HCT116 (cell line): ENCODE measurements around the gene CUBN. TPM values are rescaled to one million over a fixed set of nuclear protein-coding genes. Genes with fewer than 3 reads are reported as not detected.

Source experiments
- ATAC-seq: fragments of 200-7000 bp; cut with Tn5 transposase; 2 replicates; pipeline ENCODE4 v1.9.1; 2020; ENCODE audit warnings: mild to moderate bottlenecking, moderate library complexity
- BruUV-seq: library from RNA; stranded (reverse); fragments of 400-500 nt; replicated peaks from 2 replicates; lab custom pipeline; 2021; lab: Mats Ljungman, UMichigan
- CTCF ChIA-PET: fragments of 300-600 bp; sonication (Branson Sonifier 250); formaldehyde crosslinking; loops from one replicate; lab custom pipeline; 2021; ENCODE audit warnings: antibody characterized with exemption; lab: Charles Lee
- POLR2A ChIA-PET: fragments of 300-600, 350-600 bp; sonication (Branson Sonifier 250); formaldehyde crosslinking; loops from one replicate; lab custom pipeline; 2021; ENCODE audit warnings: antibody characterized with exemption; lab: Charles Lee
- RAD21 ChIA-PET, 2 experiments: fragments of 300-600 bp; sonication (Branson Sonifier 250); formaldehyde crosslinking; loops; one replicate each; lab custom pipeline; 2023; ENCODE audit warnings: low total read pairs in 2 of 2; ENCODE audit not compliant: uncharacterized antibody in 2 of 2, unreplicated experiment in 2 of 2, low non-redundant PET in 1 of 2; lab: Charles Lee
- DNase-seq: peaks from one replicate; pipeline ENCODE4 v3.0.0-alpha.2; 2010; ENCODE audit warnings: low read depth, low spot score
- H2AFZ ChIP-seq: fragments of 200-600 bp; shearing (Covaris generic), sonication (generic); 2 replicates; pipeline ENCODE4 v1.6.1; 2017; ENCODE audit warnings: low read depth, mixed run types, mixed read lengths, antibody characterized with exemption, low read length; ENCODE audit not compliant: poor library complexity, severe bottlenecking
- H3K27ac ChIP-seq: 2 replicates; pipeline ENCODE4 v1.5.1; 2012; ENCODE audit warnings: low read depth, low read length
- H3K27me3 ChIP-seq: fragments of 200-600 bp; sonication (generic); 2 replicates; pipeline ENCODE4 v1.6.1; 2016; ENCODE audit warnings: mixed run types, low read length, mixed read lengths; ENCODE audit not compliant: insufficient read depth
- H3K36me3 ChIP-seq, 2 experiments: fragments of 200-500 bp in 1 of 2; fragments of 200-600 bp in 1 of 2; sonication (Bioruptor generic) in 1 of 2; sonication (generic) in 1 of 2; 2 replicates each; pipeline versions ENCODE4 v1.5.1 to v1.6.1; 2014 to 2016; ENCODE audit warnings: low read length in 2 of 2, inconsistent platforms in 1 of 2, mixed read lengths in 1 of 2, mixed run types in 1 of 2; ENCODE audit not compliant: insufficient read depth in 2 of 2, control insufficient read depth in 1 of 2
- H3K4me1 ChIP-seq, 2 experiments: fragments of 200-600 bp in 1 of 2; sonication (generic) in 1 of 2; 2 replicates each; pipeline versions ENCODE4 v1.5.1 to v1.6.1; 2012 to 2017; ENCODE audit warnings: low read length in 2 of 2, inconsistent platforms in 1 of 2, mild to moderate bottlenecking in 1 of 2, mixed read lengths in 1 of 2, mixed run types in 1 of 2, moderate library complexity in 1 of 2; ENCODE audit not compliant: insufficient read depth in 2 of 2, control insufficient read depth in 1 of 2
- H3K4me2 ChIP-seq: fragments of 200-600 bp; sonication (generic); 2 replicates; pipeline ENCODE4 v1.6.1; 2017; ENCODE audit warnings: mixed run types, low read length, mixed read lengths
- H3K4me3 ChIP-seq, 2 experiments: fragments of 200-600 bp in 1 of 2; sonication (generic) in 1 of 2; replicated peaks in 1 of 2; 2 replicates each; pipeline ENCODE4 v1.5.1; 2011 to 2016; ENCODE audit warnings: low read length in 2 of 2, control low read depth in 1 of 2, low read depth in 1 of 2, mild to moderate bottlenecking in 1 of 2, mixed read lengths in 1 of 2, mixed run types in 1 of 2
- H3K79me2 ChIP-seq: fragments of 200-600 bp; sonication (generic); 2 replicates; pipeline ENCODE4 v1.6.1; 2017; ENCODE audit warnings: mild to moderate bottlenecking, mixed run types, low read length, moderate library complexity, mixed read lengths; ENCODE audit not compliant: insufficient read depth
- H3K9ac ChIP-seq: fragments of 200-600 bp; sonication (generic); 2 replicates; pipeline ENCODE4 v1.6.1; 2016; ENCODE audit warnings: low read length, mixed read lengths
- H3K9me2 ChIP-seq: fragments of 200-600 bp; sonication (generic), shearing (Covaris generic); 2 replicates; pipeline ENCODE4 v1.6.1; 2017; ENCODE audit warnings: mixed run types, mild to moderate bottlenecking, moderate library complexity; ENCODE audit not compliant: insufficient read depth
- H3K9me3 ChIP-seq, 2 experiments: fragments of 200-500 bp in 1 of 2; fragments of 200-600 bp in 1 of 2; sonication (Bioruptor generic) in 1 of 2; sonication (generic) in 1 of 2; 2 replicates each; pipeline ENCODE4 v1.6.1; 2014 to 2017; ENCODE audit warnings: low read length in 2 of 2, mixed read lengths in 2 of 2, inconsistent platforms in 1 of 2, low read depth in 1 of 2, mild to moderate bottlenecking in 1 of 2, mixed run types in 1 of 2, moderate library complexity in 1 of 2; ENCODE audit not compliant: control insufficient read depth in 1 of 2, insufficient read depth in 1 of 2
- H4K20me1 ChIP-seq: fragments of 200-600 bp; sonication (generic), shearing (Covaris generic); 2 replicates; pipeline ENCODE4 v1.6.1; 2017; ENCODE audit warnings: mixed run types, mild to moderate bottlenecking, moderate library complexity; ENCODE audit not compliant: insufficient read depth
- CEBPB ChIP-seq: IDR thresholded peaks from 2 replicates; pipeline ENCODE4 v1.6.1; 2012; ENCODE audit warnings: low read depth
- ELF1 ChIP-seq: IDR thresholded peaks from 2 replicates; pipeline ENCODE4 v1.6.1; 2012; ENCODE audit warnings: low read depth, borderline replicate concordance
- EZH2 ChIP-seq: fragments of 200-600 bp; sonication (generic); IDR thresholded peaks from 2 replicates; pipeline ENCODE4 v1.6.1; 2017; ENCODE audit warnings: antibody characterized with exemption, mixed run types
- EZH2phosphoT487 ChIP-seq: fragments of 200-600 bp; IDR thresholded peaks from 2 replicates; pipeline ENCODE4 v1.6.1; 2018; ENCODE audit warnings: antibody characterized with exemption, borderline replicate concordance
- POLR2A ChIP-seq: IDR thresholded peaks from 2 replicates; pipeline ENCODE4 v1.7.0; 2011; ENCODE audit warnings: borderline replicate concordance; ENCODE audit not compliant: insufficient read depth, insufficient read length; ENCODE audit errors: extremely low read depth
- POLR2AphosphoS5 ChIP-seq: IDR thresholded peaks from 2 replicates; pipeline ENCODE4 v1.6.1; 2011; ENCODE audit warnings: mild to moderate bottlenecking, low read depth, low read length, moderate library complexity
- RAD21 ChIP-seq: IDR thresholded peaks from 2 replicates; pipeline ENCODE4 v1.6.1; 2012; ENCODE audit warnings: low read depth, mild to moderate bottlenecking
- SP1 ChIP-seq: IDR thresholded peaks from 2 replicates; pipeline ENCODE4 v1.6.1; 2012; ENCODE audit warnings: low read depth
- TCF7L2 ChIP-seq: IDR thresholded peaks from 2 replicates; pipeline ENCODE4 v1.7.0; 2011; ENCODE audit warnings: borderline replicate concordance, inconsistent platforms; ENCODE audit not compliant: insufficient read depth, insufficient read length; ENCODE audit errors: extremely low read depth
- intact Hi-C: fragments of 100-400 bp; cut with micrococcal nuclease; formaldehyde crosslinking; loops from 2 replicates; pipeline ENCODE4 v1.10.0; 2022
- total RNA-seq: library from RNA; stranded (reverse); gene quantifications from one replicate; pipeline ENCODE4 v1.2.1, GENCODE V29; 2021; ENCODE audit not compliant: unreplicated experiment
- TF ChIP-seq, protein P1 (sequence below), 3 experiments: fragments of 200-600 bp in 1 of 3; sonication (generic) in 1 of 3; IDR thresholded peaks in 2 of 3; conservative IDR thresholded peaks in 1 of 3; 2 replicates each; pipeline ENCODE4 v1.5.1; 2012 to 2017; ENCODE audit warnings: low read depth in 2 of 3, low read length in 2 of 3, antibody characterized with exemption in 1 of 3, borderline replicate concordance in 1 of 3, control low read depth in 1 of 3, mild to moderate bottlenecking in 1 of 3, mixed read lengths in 1 of 3, mixed run types in 1 of 3, moderate library complexity in 1 of 3; ENCODE audit not compliant: insufficient read depth in 1 of 3
- TF ChIP-seq, protein P2 (sequence below): IDR thresholded peaks from 2 replicates; pipeline ENCODE4 v1.6.1; 2012

CUBN gene
- total RNA-seq, 1 experiment from 2014 or later, result 1.2 TPM

DNA sequence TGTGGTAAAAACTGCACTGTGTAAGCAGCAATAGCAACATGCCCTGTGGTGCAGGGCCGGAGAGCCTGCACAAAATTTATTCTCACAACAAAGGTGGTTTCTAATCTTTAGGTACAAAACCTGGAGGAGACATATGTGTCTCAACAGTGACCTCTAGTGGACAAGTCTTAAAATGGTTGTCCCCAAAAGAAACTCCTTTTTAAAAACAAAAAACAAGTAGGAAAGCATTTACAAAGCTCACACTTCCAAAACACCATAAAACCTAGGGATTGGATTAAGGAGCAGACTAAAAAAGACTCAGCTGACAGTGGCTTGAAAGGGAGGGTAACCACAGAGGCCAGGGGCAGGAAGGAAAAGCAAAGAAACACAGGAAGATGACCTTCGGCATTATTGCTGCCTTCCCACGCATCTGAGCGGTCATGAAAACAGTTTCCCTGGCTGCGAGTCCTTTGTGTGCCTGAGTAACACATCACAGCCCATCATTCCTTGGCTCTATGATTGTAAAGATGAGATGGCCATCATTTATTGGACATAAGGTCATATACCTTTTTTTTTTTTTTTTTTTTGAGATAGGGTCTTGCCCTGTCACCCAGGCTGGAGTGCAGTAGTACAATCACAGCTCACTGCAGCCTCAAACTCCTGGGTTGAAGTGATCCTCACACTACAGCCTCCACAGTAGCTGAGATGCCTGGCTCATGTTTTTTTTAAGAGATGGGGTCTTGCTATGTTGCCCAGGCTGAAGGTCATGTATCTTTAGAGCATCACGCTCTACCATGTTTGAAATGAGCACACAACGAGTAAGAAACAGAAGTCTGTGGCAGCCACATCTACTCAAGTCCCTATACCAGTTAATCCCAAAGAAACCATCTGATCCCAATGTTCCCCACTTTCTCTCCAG is 351.9 kb downstream of the CUBN start:
- H2AFZ ChIP-seq, result no peak overlapping the region
- CTCF ChIA-PET, result interaction anchor here (0.6 to 1.2 kb wide), 7 partner anchors 19 to 899 kb away, joined by 3 to 10 read pairs (median 3); partner anchors contain the start of gene RSU1

More for the DNA sequence above, 351.9 kb downstream of the CUBN start:
- Histone ChIP-seq H3K4me2 (no peak overlapping the region), H3K79me2 (no peaks in the 10 kb centered on the region), H3K9me3 (no peaks in the 10 kb centered on the region), H3K9ac (no peak overlapping the region), H3K36me3 (no peaks in the 10 kb centered on the region), H3K27me3 (no peaks in the 10 kb centered on the region), H3K27ac (no peak overlapping the region), H3K4me3 (no peak overlapping the region), H3K4me1 (no peaks in the 10 kb centered on the region), H4K20me1 (no peaks in the 10 kb centered on the region), H3K9me2 (no peaks in the 10 kb centered on the region)
- intact Hi-C loops, result loop anchor here (2.0 to 10.0 kb wide), 5 partner anchors 463 to 899 kb away; no protein-coding TSS in a partner anchor
- TF ChIP-seq CEBPB (no peak), EZH2phosphoT487 (no peak), POLR2A (no peak), POLR2AphosphoS5 (no peak), SP1 (no peak), ELF1 (no peak), RAD21 (peak; percentile 69), EZH2 (no peak), TCF7L2 (no peak)
- TF ChIP-seq, protein P1, sequence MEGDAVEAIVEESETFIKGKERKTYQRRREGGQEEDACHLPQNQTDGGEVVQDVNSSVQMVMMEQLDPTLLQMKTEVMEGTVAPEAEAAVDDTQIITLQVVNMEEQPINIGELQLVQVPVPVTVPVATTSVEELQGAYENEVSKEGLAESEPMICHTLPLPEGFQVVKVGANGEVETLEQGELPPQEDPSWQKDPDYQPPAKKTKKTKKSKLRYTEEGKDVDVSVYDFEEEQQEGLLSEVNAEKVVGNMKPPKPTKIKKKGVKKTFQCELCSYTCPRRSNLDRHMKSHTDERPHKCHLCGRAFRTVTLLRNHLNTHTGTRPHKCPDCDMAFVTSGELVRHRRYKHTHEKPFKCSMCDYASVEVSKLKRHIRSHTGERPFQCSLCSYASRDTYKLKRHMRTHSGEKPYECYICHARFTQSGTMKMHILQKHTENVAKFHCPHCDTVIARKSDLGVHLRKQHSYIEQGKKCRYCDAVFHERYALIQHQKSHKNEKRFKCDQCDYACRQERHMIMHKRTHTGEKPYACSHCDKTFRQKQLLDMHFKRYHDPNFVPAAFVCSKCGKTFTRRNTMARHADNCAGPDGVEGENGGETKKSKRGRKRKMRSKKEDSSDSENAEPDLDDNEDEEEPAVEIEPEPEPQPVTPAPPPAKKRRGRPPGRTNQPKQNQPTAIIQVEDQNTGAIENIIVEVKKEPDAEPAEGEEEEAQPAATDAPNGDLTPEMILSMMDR (IDR thresholded peaks at IDR 0.05 in 2 of 3, conservative IDR thresholded peaks at IDR 0.05 in 1 of 3; ENCODE audit: borderline replicate concordance in 1 of 3, insufficient read depth in 1 of 3, low read depth in 2 of 3, low read length in 2 of 3), result peak; percentile 41 to 81 (median 58); a peak in 5 of 6 replicates
- TF ChIP-seq, protein P2, sequence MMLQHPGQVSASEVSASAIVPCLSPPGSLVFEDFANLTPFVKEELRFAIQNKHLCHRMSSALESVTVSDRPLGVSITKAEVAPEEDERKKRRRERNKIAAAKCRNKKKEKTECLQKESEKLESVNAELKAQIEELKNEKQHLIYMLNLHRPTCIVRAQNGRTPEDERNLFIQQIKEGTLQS, result no peak
- ATAC-seq (no peak), DNase-seq (peak; percentile 19)
- ChIA-PET POLR2A (no interaction called here), RAD21 (no interaction called here)
- BruUV-seq, result no TSS peak
